KOPT-K1 (cell line): ENCODE measurements around the gene FTCD.
"Not testable (repeated sequence)": the region's sequence is repeated elsewhere in the genome, so short reads cannot be mapped to it uniquely, and the experiment has no call there.

Experiments
- H3K27ac ChIP-seq: fragments of 200-600 bp; sonication (generic); 2 replicates; pipeline ENCODE4 v1.5.1; 2016; ENCODE audit warnings: antibody characterized with exemption, mild to moderate bottlenecking, low read depth, low read length; ENCODE audit not compliant: poor library complexity, severe bottlenecking
- H3K36me3 ChIP-seq: fragments of 200-600 bp; sonication (generic); 2 replicates; pipeline ENCODE4 v1.5.1; 2017; ENCODE audit warnings: antibody characterized with exemption, mild to moderate bottlenecking, low read length, moderate library complexity; ENCODE audit not compliant: insufficient read depth
- H3K9me3 ChIP-seq: fragments of 200-600 bp; sonication (generic); 2 replicates; pipeline ENCODE4 v1.5.1; 2017; ENCODE audit warnings: antibody characterized with exemption, low read length, mild to moderate bottlenecking; ENCODE audit not compliant: insufficient read depth, poor library complexity, severe bottlenecking

The FTCD gene

DNA sequence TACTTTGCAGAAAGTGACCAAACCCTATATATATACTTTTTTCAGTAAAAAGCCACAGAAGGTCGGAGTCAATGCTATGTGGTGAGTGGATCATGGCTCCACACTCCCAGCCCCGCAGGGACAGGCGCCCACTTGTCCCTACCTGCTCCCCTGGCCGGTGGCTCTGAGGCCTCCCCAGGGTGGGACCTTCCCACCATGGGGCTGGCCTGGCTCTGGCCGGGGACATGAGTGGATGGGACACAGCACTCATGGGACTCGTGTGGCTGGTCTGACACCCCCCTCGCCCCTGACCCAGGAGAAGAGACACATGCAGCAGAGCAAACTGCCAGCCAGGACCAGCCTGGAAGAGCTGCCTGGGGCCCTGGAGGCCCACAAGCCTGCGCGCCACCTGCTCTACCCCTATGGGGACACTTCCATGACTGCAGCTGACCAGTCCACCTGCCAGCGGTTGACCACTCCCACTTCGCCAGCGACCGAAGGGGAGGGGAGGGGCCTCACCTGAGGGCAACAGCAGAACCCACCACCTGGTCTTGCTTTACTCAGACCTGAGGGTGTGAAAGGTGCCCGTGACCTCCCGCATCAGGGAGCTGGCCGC is 26.7 kb upstream of the FTCD start:
- no peaks in the 10 kb centered on the region for H3K9me3 ChIP-seq

DNA sequence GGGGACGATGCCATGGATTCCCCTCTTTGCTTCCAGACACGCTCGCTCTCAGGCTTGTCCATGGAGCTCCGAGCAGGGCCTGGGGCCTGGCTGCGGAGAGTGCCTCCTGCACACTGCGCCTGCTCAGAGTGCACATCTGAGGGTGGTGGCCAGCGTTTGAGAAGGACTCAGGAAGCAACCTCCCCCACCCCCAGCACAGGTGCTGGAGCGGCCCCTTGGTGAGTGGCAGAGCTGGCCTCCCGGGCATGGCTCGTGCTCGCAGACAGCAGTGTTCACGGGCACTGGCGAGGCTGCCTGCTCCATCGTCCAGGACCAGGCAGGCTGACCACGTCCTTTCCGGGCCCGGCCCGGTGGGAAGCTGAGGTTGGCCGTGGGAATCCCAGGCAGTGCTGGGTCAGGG is 26.1 kb upstream of the FTCD start:
- H3K36me3 ChIP-seq: no peaks in the 10 kb centered on the region
- no peak overlapping the region for H3K27ac ChIP-seq
- peaks cover 5% of the 10 kb centered on the region for H3K9me3 ChIP-seq

More for the DNA sequence above, 26.7 kb upstream of the FTCD start:
- Histone ChIP-seq H3K36me3 (no peaks in the 10 kb centered on the region), H3K27ac (no peak overlapping the region)

GRCh38 chr21:46180778-46181391 is 25.5 kb upstream of the FTCD start:
- H3K9me3 ChIP-seq: peaks cover 10% of the 10 kb centered on the region
- no peaks in the 10 kb centered on the region for H3K36me3 ChIP-seq
- no peak overlapping the region for H3K27ac ChIP-seq

- Histone ChIP-seq H3K9me3 (peaks cover 10% of the 10 kb centered on the region), H3K27ac (no peak overlapping the region), H3K36me3 (no peaks in the 10 kb centered on the region)
Measured at GRCh38 chr21:46180079-46180722, 24.8 kb upstream of the FTCD start.

GRCh38 chr21:46179708-46180078 is 24.3 kb upstream of the FTCD start:
- H3K36me3 ChIP-seq: no peaks in the 10 kb centered on the region
- peaks cover 11% of the 10 kb centered on the region for H3K9me3 ChIP-seq
- no peak overlapping the region for H3K27ac ChIP-seq

DNA sequence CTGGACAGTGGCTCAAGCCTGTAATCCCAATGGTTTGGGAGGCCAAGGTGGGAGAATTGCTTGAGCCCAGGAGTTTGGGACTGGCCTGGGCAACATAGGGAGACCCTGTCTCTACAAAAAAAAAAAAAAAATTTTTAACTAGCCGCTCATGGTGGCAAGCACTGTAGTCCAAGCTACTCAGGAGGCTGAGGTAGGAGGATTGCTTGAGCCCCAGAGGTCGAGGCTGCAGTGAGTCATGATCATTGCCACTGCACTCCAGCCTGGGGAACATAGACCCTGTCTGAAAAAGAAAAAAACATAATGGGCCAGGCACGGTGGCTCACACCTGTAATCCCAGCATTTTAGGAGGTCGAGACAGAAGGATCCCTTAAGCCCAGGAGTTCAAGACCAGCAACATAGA is 23.6 kb upstream of the FTCD start:
- H3K36me3 ChIP-seq: no peaks in the 10 kb centered on the region
- H3K27ac ChIP-seq: no peak overlapping the region
- peaks cover 16% of the 10 kb centered on the region for H3K9me3 ChIP-seq

GRCh38 chr21:46176443-46177129 is 21.2 kb upstream of the FTCD start:
- H3K9me3 ChIP-seq: peaks cover 21% of the 10 kb centered on the region
- not testable (repeated sequence) for H3K36me3 ChIP-seq, H3K27ac ChIP-seq

DNA sequence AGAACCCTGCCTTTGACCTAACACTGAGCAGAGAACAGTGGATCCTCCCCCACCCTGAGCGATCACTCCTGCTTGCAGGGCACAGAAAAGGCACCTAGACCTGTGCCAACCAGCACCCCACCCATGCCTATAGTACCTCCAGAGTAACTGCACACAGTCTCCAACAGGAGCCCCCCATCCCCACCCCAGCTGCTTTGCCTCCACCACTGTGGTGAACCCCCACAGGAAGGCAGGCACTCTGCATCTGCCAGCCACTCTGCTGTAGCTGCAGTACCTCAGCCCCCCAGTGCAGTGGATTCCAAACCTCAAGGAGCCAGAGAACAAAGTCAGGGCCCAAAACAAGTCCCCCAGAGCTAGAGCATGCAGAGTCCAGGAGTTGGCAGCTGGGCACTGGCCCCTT is 18.2 kb upstream of the FTCD start:
- Histone ChIP-seq H3K36me3 (no peaks in the 10 kb centered on the region), H3K27ac (no peak overlapping the region), H3K9me3 (peaks cover 21% of the 10 kb centered on the region)

DNA sequence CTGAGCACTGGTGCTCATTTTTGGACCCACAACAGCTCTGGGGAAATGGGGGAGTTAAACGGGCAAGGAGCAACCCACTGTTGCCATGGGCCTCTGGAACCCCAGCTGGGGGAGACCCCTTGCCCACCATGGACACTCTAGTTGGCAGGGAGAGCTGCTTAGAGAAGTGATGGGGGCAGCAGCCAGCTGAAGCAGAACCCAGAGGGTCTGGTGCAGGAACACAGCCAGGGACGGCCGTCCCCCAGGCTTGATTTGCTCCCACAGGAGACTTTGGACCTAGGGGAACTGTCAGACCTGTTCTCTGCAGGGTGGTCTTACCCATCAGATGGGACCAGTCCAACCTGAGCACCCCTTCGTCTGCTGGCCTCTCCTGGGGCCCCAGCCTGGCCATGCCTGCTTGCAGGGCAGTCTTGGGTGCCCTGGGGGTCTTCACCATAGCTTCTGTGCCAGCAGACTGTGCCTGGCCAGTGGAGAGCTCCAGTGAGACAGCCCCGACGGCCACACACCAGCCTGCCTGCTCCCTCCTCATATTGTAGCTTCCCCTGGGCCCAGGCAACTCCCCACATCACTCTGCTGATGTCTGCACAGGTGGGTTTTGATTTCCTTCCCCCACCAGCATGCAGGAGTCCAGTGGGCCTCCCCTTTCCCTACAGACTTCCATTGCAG is 17.6 kb upstream of the FTCD start:
- Histone ChIP-seq H3K27ac (no peak overlapping the region), H3K9me3 (peaks cover 21% of the 10 kb centered on the region), H3K36me3 (no peaks in the 10 kb centered on the region)

DNA sequence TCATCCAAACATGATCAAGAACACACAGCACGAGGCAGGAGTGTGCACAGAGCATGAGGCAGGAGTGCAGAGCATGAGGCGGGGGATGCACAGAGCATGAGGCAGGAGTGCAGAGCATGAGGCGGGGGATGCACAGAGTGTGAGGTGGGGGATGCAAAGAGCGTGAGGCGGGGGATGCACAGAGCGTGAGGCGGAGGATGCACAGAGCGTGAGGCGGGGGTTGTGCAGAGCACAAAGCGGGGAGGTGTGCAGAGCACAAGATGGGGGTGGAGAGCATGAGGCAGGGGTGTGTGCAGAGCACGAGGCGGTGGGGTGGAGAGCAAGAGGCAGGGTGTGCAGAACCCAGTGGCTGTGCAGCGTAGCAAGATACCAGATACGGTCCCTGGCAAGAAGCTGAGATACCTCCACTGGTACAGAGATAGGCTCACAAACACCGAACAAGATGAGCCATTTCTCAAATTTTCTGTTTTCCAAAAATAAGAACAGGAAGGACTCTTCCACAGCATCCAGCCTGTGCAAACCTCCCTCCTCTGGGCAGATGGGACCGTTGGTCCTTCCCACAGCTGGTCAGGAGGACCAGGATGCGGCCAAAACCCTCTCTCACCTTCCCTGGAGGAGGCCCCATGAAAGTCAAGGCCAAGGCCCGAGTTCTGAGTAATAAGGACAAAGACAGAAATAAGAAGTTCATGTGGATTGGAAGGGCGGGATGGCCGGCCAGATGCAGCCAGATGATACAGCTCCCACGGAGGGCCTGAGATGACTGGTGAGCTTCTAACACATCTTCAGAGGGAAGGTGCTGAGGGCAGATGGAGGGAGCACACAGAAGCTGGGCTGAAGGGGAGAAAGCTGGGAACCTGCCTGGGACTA is 16.9 kb upstream of the FTCD start:
- Histone ChIP-seq H3K9me3 (peaks cover 21% of the 10 kb centered on the region), H3K36me3 (no peaks in the 10 kb centered on the region), H3K27ac (no peak overlapping the region)

GRCh38 chr21:46171585-46171984 is 16.2 kb upstream of the FTCD start:
- no peak overlapping the region for H3K27ac ChIP-seq
- peaks cover 18% of the 10 kb centered on the region for H3K9me3 ChIP-seq
- no peaks in the 10 kb centered on the region for H3K36me3 ChIP-seq

DNA sequence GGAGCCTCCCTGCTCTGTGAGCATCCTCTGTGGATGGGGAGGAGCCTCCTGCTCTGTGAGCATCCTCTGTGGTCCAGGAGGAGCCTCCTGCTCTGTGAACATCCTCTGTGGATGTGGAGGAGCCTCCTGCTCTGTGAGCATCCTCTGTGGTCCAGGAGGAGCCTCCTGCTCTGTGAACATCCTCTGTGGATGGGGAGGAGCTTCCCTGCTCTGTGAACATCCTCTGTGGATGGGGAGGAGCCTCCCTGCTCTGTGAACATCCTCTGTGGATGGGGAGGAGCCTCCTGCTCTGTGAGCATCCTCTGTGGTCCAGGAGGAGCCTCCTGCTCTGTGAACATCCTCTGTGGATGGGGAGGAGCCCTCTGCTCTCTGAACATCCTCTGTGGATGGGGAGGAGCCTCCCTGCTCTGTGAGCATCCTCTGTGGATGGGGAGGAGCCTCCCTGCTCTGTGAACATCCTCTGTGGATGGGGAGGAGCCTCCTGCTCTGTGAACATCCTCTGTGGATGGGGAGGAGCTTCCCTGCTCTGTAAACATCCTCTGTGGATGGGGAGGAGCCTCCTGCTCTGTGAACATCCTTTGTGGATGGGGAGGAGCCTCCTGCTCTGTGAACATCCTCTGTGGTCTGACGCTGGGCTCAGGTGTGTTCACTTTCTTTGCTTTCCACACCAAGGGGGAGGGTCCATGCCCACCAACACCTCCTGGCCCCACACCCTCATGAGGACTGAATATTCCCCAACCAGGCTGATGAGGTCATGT is 15.2 kb upstream of the FTCD start:
- not testable (repeated sequence) for H3K27ac ChIP-seq
- peaks cover 12% of the 10 kb centered on the region for H3K9me3 ChIP-seq

DNA sequence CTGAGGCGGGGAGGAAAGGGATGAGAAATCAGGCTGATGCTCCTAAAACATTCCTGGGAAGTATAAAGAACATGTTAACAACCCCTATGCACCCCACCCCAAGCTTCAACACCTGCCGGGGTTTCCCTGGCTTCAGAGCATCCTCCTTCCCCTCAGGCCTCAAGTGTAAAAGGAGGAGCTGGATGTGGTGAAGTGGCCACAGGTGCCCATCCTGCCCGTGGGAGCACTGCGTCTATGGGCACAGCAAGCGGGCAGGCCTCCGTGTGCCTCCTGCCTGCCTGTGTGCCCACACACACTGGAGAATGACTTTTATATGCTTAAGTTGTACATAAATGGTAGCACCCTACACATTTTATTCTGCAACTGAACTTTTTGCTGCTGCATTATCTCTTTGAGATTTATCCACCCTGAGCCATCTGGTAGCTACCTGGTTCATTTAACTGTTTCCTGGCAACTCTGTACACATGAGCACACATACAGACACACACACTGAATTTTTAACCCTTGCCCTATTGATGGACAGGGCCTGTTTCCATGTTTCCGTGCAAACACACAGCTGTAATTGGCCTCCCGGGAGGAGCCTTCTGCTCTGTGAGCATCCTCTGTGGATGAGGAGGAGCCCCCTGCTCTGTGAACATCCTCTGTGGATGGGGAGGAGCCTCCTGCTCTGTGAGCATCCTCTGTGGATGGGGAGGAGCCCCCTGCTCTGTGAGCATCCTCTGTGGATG is 13.4 kb upstream of the FTCD start:
- H3K36me3 ChIP-seq: no peaks in the 10 kb centered on the region

More for the DNA sequence above, 15.2 kb upstream of the FTCD start:
- H3K36me3 ChIP-seq: not testable (repeated sequence)

More for the DNA sequence above, 13.4 kb upstream of the FTCD start:
- Histone ChIP-seq H3K27ac (no peak overlapping the region), H3K9me3 (peaks cover 5% of the 10 kb centered on the region)
